Activated CD8-positive, alpha-beta T cell treated with anti-CD3 and anti-CD28 coated beads for 36 hours (primary cell): ENCODE measurements around the gene BAX. TPM values are rescaled to one million over a fixed set of nuclear protein-coding genes. Genes with fewer than 3 reads are reported as not detected.

Source experiments
- ATAC-seq: fragments of 200-7000 bp; cut with Tn5 transposase; one replicate; pipeline ENCODE4 v1.10.0; 2021; ENCODE audit warnings: mild to moderate bottlenecking, moderate library complexity
- CTCF ChIA-PET: fragments of 350-600 bp; sonication (Branson Sonifier 250); formaldehyde crosslinking; loops from one replicate; lab custom pipeline; 2021; ENCODE audit warnings: antibody characterized with exemption; lab: Charles Lee
- POLR2A ChIA-PET: fragments of 350-600 bp; sonication (Branson Sonifier 250); formaldehyde crosslinking; loops from one replicate; lab custom pipeline; 2021; ENCODE audit warnings: antibody characterized with exemption; lab: Charles Lee
- DNase-seq: peaks from one replicate; pipeline ENCODE4 v3.0.0-alpha.2; 2020
- H3K27ac Mint-ChIP-seq: one replicate; pipeline ENCODE4 v1.8.0; 2021; ENCODE audit warnings: mild to moderate bottlenecking, mixed read lengths
- H3K27me3 Mint-ChIP-seq: one replicate; pipeline ENCODE4 v1.8.0; 2021; ENCODE audit warnings: mixed read lengths
- H3K36me3 Mint-ChIP-seq: one replicate; pipeline ENCODE4 v1.8.0; 2021; ENCODE audit warnings: low read depth, mixed read lengths
- H3K4me1 Mint-ChIP-seq: one replicate; pipeline ENCODE4 v1.8.0; 2021; ENCODE audit warnings: low read depth, mixed read lengths
- H3K4me3 Mint-ChIP-seq: one replicate; pipeline ENCODE4 v1.8.0; 2021; ENCODE audit warnings: mild to moderate bottlenecking, moderate library complexity, mixed read lengths
- H3K9me3 Mint-ChIP-seq: one replicate; pipeline ENCODE4 v1.8.0; 2021; ENCODE audit warnings: mixed read lengths
- CTCF ChIP-seq: fragments of 200-600 bp; IDR thresholded peaks from one replicate; pipeline ENCODE4 v1.8.0; 2022; ENCODE audit warnings: antibody characterized with exemption, mild to moderate bottlenecking
- intact Hi-C: fragments of 100-400 bp; cut with micrococcal nuclease; formaldehyde crosslinking; loops from one replicate; pipeline ENCODE4 v1.10.0; 2022
- microRNA-seq: library from miRNA; unstranded; fragments of <30 nt; microRNA quantifications from one replicate; pipeline ENCODE4 v1.2.0, GENCODE V29; 2022; ENCODE audit warnings: borderline microRNAs expressed, borderline replicate concordance
- total RNA-seq, 2 experiments: library from RNA; stranded (reverse); gene quantifications; one replicate each; pipeline ENCODE4 v1.2.3, GENCODE V29; 2021

Gene BAX
- total RNA-seq, 2 experiments from 2014 or later: 182 to 189 TPM

GRCh38 chr19:49006905-49007304 lies 52.2 kb downstream of the BAX start:
- no peaks in the 10 kb centered on the region for H3K4me1 Mint-ChIP-seq
- peaks cover 33% of the 10 kb centered on the region for H3K36me3 Mint-ChIP-seq
- no peak overlapping the region for H3K27ac Mint-ChIP-seq
- no peak for ATAC-seq
- CTCF ChIA-PET: interaction anchor here (1.3 to 2.2 kb wide), 3 partner anchors 14 to 108 kb away, joined by 5 to 7 read pairs (median 5); partner anchors contain the start of genes GYS1, LIN7B and RUVBL2
- no peaks in the 10 kb centered on the region for H3K9me3 Mint-ChIP-seq
- POLR2A ChIA-PET: interaction anchor here (2.1 kb wide), 1 partner anchor 10 kb away, joined by 8 read pairs; the partner anchor contains the start of gene LHB
- H3K27me3 Mint-ChIP-seq: no peaks in the 10 kb centered on the region
- DNase-seq: no peak
- TF ChIP-seq CTCF: no peak
- intact Hi-C loops: no loop called here
- no peak overlapping the region for H3K4me3 Mint-ChIP-seq

- Mint-ChIP-seq H3K27ac (no peak overlapping the region), H3K36me3 (peaks cover 29% of the 10 kb centered on the region), H3K4me3 (no peak overlapping the region), H3K27me3 (no peaks in the 10 kb centered on the region), H3K9me3 (no peaks in the 10 kb centered on the region), H3K4me1 (no peaks in the 10 kb centered on the region)
- ChIA-PET POLR2A (no interaction called here), CTCF (interaction anchor here (1.0 to 1.5 kb wide), 2 partner anchors 10 to 12 kb away, joined by 5 to 9 read pairs; no protein-coding TSS in a partner anchor)
- ATAC-seq (no peak), DNase-seq (no peak)
- TF ChIP-seq CTCF: no peak
- intact Hi-C loops: no loop called here
These were observed 55.2 kb downstream of the BAX start for GRCh38 chr19:49009828-49010227.

GRCh38 chr19:49010453-49010852 lies 55.8 kb downstream of the BAX start:
- H3K4me3 Mint-ChIP-seq: no peak overlapping the region
- intact Hi-C loops: no loop called here
- no peak for DNase-seq
- no peak for ATAC-seq
- no peaks in the 10 kb centered on the region for H3K4me1 Mint-ChIP-seq
- peaks cover 26% of the 10 kb centered on the region for H3K36me3 Mint-ChIP-seq
- no peaks in the 10 kb centered on the region for H3K27me3 Mint-ChIP-seq
- TF ChIP-seq CTCF: no peak
- H3K9me3 Mint-ChIP-seq: no peaks in the 10 kb centered on the region
- CTCF ChIA-PET: interaction anchor here (1.0 kb wide), 1 partner anchor 12 kb away, joined by 5 read pairs; no protein-coding TSS in a partner anchor
- no peak overlapping the region for H3K27ac Mint-ChIP-seq
- POLR2A ChIA-PET: no interaction called here

GRCh38 chr19:49011194-49011593 lies 56.5 kb downstream of the BAX start:
- POLR2A ChIA-PET: no interaction called here
- CTCF ChIA-PET: no interaction called here
- H3K4me3 Mint-ChIP-seq: no peak overlapping the region
- no peak overlapping the region for H3K27ac Mint-ChIP-seq
- H3K27me3 Mint-ChIP-seq: no peaks in the 10 kb centered on the region
- no peak for ATAC-seq
- TF ChIP-seq CTCF: no peak
- intact Hi-C loops: no loop called here
- peaks cover 31% of the 10 kb centered on the region for H3K36me3 Mint-ChIP-seq
- H3K9me3 Mint-ChIP-seq: no peaks in the 10 kb centered on the region
- DNase-seq: no peak
- H3K4me1 Mint-ChIP-seq: no peaks in the 10 kb centered on the region

Small RNAs within 50 kb of the gene (microRNA-seq; reads per million reads assigned to microRNA genes)
- not detected for gene MIR6798

Other genes with a start within 250 kb of the BAX start
- gene MAMSTR, start 235.2 kb upstream of the BAX start, total RNA-seq: 1 to 10 TPM in 1 of 2 experiments, under 1 TPM in 1; 0.56 to 1.0 TPM
- gene RASIP1, start 214.3 kb upstream of the BAX start, total RNA-seq: 1 to 10 TPM in 1 of 2 experiments, under 1 TPM in 1; 0.72 to 1.2 TPM
- not detected for gene IZUMO1, start 208.0 kb upstream of the BAX start, total RNA-seq
- gene FUT1, start 202.2 kb upstream of the BAX start, total RNA-seq: under 1 TPM; 0.09 to 0.11 TPM
- gene FGF21, start 199.4 kb upstream of the BAX start, total RNA-seq: not detected
- gene BCAT2, start 143.8 kb upstream of the BAX start, total RNA-seq: 10 to 100 TPM; 59.5 to 63.3 TPM
- under 1 TPM; 0.47 to 0.56 TPM for gene HSD17B14, start 118.4 kb upstream of the BAX start, total RNA-seq
- gene PLEKHA4, start 86.3 kb upstream of the BAX start, total RNA-seq: 1 to 10 TPM; 9.4 to 9.7 TPM
- 10 to 100 TPM; 77.8 to 81.2 TPM for gene PPP1R15A, start 82.5 kb upstream of the BAX start, total RNA-seq
- gene TULP2, start 56.1 kb upstream of the BAX start, total RNA-seq: under 1 TPM; 0.68 to 0.85 TPM
- gene NUCB1, start 54.6 kb upstream of the BAX start, total RNA-seq: 100 to 1,000 TPM; 102 to 114 TPM
- gene DHDH, start 21.2 kb upstream of the BAX start, total RNA-seq: 1 to 10 TPM; 1.4 to 2.8 TPM
- 1,000 to 10,000 TPM; 1,296 to 1,324 TPM for gene FTL, start 10.4 kb downstream of the BAX start, total RNA-seq
- 10 to 100 TPM; 58.1 to 58.7 TPM for gene GYS1, start 38.4 kb downstream of the BAX start, total RNA-seq
- gene RUVBL2, start 39.0 kb downstream of the BAX start, total RNA-seq: 100 to 1,000 TPM; 175 to 176 TPM
- gene LHB, start 62.2 kb downstream of the BAX start, total RNA-seq: not detected
- gene CGB3, start 69.5 kb downstream of the BAX start, total RNA-seq: not detected
- gene CGB2, start 77.0 kb downstream of the BAX start, total RNA-seq: not detected
- not detected for gene CGB1, start 82.0 kb downstream of the BAX start, total RNA-seq
- gene CGB5, start 89.0 kb downstream of the BAX start, total RNA-seq: not detected
- gene CGB8, start 94.2 kb downstream of the BAX start, total RNA-seq: not detected
- gene CGB7, start 102.9 kb downstream of the BAX start, total RNA-seq: not detected
- not detected for gene NTF4, start 109.9 kb downstream of the BAX start, total RNA-seq
- gene KCNA7, start 117.8 kb downstream of the BAX start, total RNA-seq: not detected
- 100 to 1,000 TPM; 187 to 188 TPM for gene SNRNP70, start 130.6 kb downstream of the BAX start, total RNA-seq
- gene LIN7B, start 159.5 kb downstream of the BAX start, total RNA-seq: 1 to 10 TPM; 2.1 to 4.4 TPM
- 1 to 10 TPM; 1.5 to 2.0 TPM for gene C19orf73, start 164.3 kb downstream of the BAX start, total RNA-seq
- 1 to 10 TPM; 3.9 to 5.1 TPM for gene PPFIA3, start 164.7 kb downstream of the BAX start, total RNA-seq
- not detected for gene HRC, start 200.5 kb downstream of the BAX start, total RNA-seq
- gene TRPM4, start 202.9 kb downstream of the BAX start, total RNA-seq: under 1 TPM; 0.40 to 0.54 TPM